ENCODE measurements around the gene CREB5.

DNA sequence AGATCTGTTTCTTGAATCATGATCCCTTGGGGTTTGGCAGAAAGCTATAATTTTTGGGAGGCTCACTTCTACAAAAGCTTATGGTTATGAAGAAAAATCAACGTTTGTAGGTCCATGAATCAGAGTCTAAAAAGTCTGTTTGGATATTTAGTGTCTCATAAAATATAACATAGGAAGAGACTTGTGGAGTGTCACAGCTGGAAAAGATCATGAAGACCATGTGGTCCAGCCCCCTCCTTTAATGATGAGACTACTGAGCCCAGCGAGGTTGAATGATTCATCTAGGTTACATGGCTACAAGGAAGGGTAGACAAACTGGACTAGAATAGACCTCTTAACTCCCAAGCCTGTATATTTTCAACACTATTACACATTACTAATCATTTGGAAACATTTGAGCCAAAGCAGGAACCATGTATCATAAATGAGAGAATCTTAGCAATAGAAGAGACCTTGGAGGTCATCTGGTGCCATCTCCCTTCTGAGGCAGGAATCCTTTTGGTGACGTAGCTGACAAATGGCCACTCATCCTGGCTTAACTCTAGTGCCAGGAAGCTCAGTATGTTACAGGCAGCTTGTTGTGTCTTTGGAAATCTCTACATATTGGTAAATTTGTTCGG, 152.5 kb downstream of the CREB5 start:
- no peak for TF ChIP-seq AHR (CRISPR knock-in tag; IDR thresholded peaks at IDR 0.05)
- TF ChIP-seq, protein P1, sequence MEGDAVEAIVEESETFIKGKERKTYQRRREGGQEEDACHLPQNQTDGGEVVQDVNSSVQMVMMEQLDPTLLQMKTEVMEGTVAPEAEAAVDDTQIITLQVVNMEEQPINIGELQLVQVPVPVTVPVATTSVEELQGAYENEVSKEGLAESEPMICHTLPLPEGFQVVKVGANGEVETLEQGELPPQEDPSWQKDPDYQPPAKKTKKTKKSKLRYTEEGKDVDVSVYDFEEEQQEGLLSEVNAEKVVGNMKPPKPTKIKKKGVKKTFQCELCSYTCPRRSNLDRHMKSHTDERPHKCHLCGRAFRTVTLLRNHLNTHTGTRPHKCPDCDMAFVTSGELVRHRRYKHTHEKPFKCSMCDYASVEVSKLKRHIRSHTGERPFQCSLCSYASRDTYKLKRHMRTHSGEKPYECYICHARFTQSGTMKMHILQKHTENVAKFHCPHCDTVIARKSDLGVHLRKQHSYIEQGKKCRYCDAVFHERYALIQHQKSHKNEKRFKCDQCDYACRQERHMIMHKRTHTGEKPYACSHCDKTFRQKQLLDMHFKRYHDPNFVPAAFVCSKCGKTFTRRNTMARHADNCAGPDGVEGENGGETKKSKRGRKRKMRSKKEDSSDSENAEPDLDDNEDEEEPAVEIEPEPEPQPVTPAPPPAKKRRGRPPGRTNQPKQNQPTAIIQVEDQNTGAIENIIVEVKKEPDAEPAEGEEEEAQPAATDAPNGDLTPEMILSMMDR (CRISPR knock-in tag; IDR thresholded peaks at IDR 0.05), result no peak
- TF ChIP-seq TOE1 (CRISPR knock-in tag; IDR thresholded peaks at IDR 0.05), result no peak
